ENCODE results near the gene EFCC1.

The EFCC1 gene

GRCh38 chr3:128967748-128968355 is 33.3 kb upstream of the EFCC1 start:
- Histone ChIP-seq H3K4me1 (ENCODE audit: low read length) (peaks cover 2% of the 10 kb centered on the region; the same call in 1 of the 2 replicates), H3K27ac (ENCODE audit: low read length) (no peak overlapping the region), H4K20me1 (ENCODE audit: insufficient read depth, low read length) (no peaks in the 10 kb centered on the region), H3K36me3 (replicated peaks; ENCODE audit: low read depth, low read length) (no peaks in the 10 kb centered on the region), H3K9me3 (ENCODE audit: insufficient read depth, low read length) (no peaks in the 10 kb centered on the region), H3K79me2 (ENCODE audit: low read length) (no peaks in the 10 kb centered on the region), H3K4me2 (ENCODE audit: low read length) (no peak overlapping the region), H3K27me3 (ENCODE audit: low read depth, low read length) (peaks cover 8% of the 10 kb centered on the region; the same call in 1 of the 2 replicates), H2AFZ (ENCODE audit: low read depth, low read length) (no peak overlapping the region), H3K9ac (ENCODE audit: low read length) (no peak overlapping the region), H3K4me3 (ENCODE audit: low read length) (no peak overlapping the region)
- TF ChIP-seq CTCF (IDR thresholded peaks at IDR 0.05; ENCODE audit: low read depth, low read length) (no peak), EZH2phosphoT487 (IDR thresholded peaks at IDR 0.05; ENCODE audit: low read depth) (no peak)

DNA sequence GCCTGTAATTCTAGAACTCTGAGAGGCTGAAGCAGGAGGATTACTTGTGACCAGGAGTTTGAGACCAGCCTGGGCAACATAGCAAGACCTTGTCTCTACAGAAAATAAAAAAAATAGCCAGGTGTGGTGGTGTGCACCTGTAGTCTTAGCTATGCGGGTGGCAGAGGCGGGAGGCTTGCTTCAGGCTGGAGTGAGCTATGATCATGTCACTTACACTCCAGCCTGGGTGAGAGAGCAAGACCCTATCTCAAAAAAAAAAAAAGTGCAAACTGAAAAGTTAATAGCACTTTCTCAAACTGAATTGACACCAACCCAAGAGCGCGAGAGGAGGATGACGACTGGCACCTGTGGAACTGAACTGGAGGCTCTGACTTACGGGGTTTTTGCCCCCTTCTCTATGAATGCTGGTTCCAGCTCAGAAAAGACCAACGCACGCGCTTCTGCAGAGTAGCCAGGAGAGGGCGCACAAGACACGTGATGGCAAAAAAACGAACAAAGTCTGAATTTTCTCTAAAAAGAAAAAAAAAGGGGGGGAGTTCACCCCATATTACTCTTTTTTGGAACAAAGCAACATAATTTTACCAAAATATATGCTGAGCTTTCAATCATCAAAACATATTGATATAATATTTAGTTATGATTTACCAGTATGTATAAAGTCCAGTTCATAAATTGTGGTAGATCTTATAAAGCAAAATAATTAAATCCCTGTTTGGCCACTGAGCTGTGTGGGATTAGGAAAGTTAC is 30.9 kb upstream of the EFCC1 start:
- Histone ChIP-seq H2AFZ (ENCODE audit: low read depth, low read length) (0 out of 2 replicates have a peak overlapping the region, but pooled peaks have one; percentile 49), H3K79me2 (ENCODE audit: low read length) (no peaks in the 10 kb centered on the region), H3K9ac (ENCODE audit: low read length) (no peak overlapping the region), H3K4me3 (ENCODE audit: low read length) (no peak overlapping the region), H4K20me1 (ENCODE audit: insufficient read depth, low read length) (no peaks in the 10 kb centered on the region), H3K4me1 (ENCODE audit: low read length) (peaks cover 7% of the 10 kb centered on the region), H3K27me3 (ENCODE audit: low read depth, low read length) (peaks cover 8% of the 10 kb centered on the region; the same call in 1 of the 2 replicates), H3K9me3 (ENCODE audit: insufficient read depth, low read length) (no peaks in the 10 kb centered on the region), H3K36me3 (replicated peaks; ENCODE audit: low read depth, low read length) (no peaks in the 10 kb centered on the region), H3K4me2 (ENCODE audit: low read length) (peak overlapping the region; percentile 8; the same call in 1 of the 2 replicates), H3K27ac (ENCODE audit: low read length) (no peak overlapping the region)
- TF ChIP-seq CTCF (IDR thresholded peaks at IDR 0.05; ENCODE audit: low read depth, low read length): peak; percentile 94
- TF ChIP-seq EZH2phosphoT487 (IDR thresholded peaks at IDR 0.05; ENCODE audit: low read depth): no peak

GRCh38 chr3:128970740-128971047 is 30.4 kb upstream of the EFCC1 start:
- H3K36me3 ChIP-seq (replicated peaks; ENCODE audit: low read depth, low read length): no peaks in the 10 kb centered on the region

More at GRCh38 chr3:128970740-128971047, 30.4 kb upstream of the EFCC1 start:
- Histone ChIP-seq H3K4me1 (ENCODE audit: low read length) (peaks cover 7% of the 10 kb centered on the region), H2AFZ (ENCODE audit: low read depth, low read length) (no peak overlapping the region), H3K4me3 (ENCODE audit: low read length) (no peak overlapping the region), H3K27me3 (ENCODE audit: low read depth, low read length) (peaks cover 8% of the 10 kb centered on the region; the same call in 1 of the 2 replicates), H3K9me3 (ENCODE audit: insufficient read depth, low read length) (no peaks in the 10 kb centered on the region), H3K79me2 (ENCODE audit: low read length) (no peaks in the 10 kb centered on the region), H4K20me1 (ENCODE audit: insufficient read depth, low read length) (no peaks in the 10 kb centered on the region), H3K4me2 (ENCODE audit: low read length) (no peak overlapping the region), H3K27ac (ENCODE audit: low read length) (no peak overlapping the region), H3K9ac (ENCODE audit: low read length) (no peak overlapping the region)
- TF ChIP-seq EZH2phosphoT487 (IDR thresholded peaks at IDR 0.05; ENCODE audit: low read depth): no peak
- no peak for TF ChIP-seq CTCF (IDR thresholded peaks at IDR 0.05; ENCODE audit: low read depth, low read length)
